D341Med (cell line): Measurements from ENCODE around the gene PRXL2B.
A peak's percentile ranks its signal among the peaks of the same experiment; 100 is the strongest.

Source experiments
- DNase-seq: peaks from one replicate; pipeline ENCODE4 v3.0.0; 2012; ENCODE audit warnings: low spot score

The PRXL2B gene

DNA sequence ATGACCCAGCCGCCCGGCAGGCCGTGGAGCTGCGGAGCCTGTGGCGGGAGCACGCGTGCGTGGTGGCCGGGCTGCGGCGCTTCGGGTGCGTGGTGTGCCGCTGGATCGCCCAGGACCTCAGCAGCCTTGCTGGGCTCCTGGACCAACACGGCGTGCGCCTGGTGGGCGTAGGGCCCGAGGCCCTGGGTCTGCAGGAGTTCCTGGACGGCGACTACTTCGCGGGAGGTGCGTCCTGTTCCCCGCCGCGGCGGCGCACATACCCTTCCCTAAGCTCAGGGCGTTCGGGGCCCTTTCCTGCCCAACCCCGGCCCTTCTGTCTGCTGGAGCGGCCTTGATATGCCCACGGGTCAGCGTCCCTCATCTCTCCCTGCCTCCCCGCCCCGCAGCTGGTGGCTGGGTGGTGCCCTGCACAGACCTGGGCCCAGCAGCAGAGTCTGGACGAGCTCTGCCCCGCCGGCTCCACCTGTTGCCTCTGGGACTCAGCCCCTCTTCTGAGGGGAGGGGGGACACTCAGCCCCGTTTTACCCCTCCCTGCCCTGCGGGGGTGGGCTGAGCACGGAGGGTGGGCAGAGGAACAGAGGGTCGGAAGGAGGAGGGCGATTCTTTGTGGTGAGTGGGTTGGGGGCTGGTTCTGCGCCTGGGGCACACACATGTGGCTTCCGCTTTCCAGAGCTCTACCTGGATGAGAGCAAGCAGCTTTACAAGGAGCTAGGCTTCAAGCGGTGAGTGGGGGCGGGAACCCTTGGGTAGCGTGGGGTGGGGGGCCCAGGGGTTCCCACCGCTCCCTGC is 688 bp downstream of the PRXL2B start:
- DNase-seq, result no peak

DNA sequence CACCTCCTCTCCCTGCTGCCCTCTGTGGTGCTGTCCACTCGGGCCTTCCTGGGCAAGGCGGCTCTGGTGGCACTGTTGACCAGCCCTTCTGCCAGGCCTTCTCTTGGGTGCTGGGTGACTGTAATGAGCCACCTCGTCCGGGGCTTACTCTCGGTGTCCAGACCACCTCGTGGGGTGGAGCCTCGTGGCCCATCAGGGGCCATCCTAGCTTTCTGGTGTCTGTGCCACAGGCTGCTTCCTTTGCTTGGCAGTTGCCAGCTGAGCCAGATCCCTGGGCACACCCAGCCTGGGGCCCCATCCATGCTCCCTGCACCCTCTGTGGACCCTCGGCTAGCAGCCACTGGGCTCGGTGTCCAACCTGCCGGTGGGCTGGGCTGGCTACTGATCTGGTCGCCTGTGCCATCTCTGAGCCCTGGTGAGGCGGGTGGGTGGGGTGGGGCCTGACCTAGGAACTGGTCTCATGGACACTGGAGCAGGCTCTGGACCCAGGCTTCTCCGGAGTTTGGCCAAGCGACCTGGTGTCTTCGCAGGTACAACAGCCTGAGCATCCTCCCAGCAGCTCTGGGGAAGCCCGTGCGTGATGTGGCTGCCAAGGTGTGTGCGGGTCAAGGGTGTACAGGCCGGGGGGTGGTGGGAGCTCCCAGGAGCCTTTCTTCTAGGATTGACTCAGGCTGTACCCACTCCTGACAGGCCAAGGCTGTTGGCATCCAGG is 1.4 kb downstream of the PRXL2B start:
- no peak for DNase-seq

DNA sequence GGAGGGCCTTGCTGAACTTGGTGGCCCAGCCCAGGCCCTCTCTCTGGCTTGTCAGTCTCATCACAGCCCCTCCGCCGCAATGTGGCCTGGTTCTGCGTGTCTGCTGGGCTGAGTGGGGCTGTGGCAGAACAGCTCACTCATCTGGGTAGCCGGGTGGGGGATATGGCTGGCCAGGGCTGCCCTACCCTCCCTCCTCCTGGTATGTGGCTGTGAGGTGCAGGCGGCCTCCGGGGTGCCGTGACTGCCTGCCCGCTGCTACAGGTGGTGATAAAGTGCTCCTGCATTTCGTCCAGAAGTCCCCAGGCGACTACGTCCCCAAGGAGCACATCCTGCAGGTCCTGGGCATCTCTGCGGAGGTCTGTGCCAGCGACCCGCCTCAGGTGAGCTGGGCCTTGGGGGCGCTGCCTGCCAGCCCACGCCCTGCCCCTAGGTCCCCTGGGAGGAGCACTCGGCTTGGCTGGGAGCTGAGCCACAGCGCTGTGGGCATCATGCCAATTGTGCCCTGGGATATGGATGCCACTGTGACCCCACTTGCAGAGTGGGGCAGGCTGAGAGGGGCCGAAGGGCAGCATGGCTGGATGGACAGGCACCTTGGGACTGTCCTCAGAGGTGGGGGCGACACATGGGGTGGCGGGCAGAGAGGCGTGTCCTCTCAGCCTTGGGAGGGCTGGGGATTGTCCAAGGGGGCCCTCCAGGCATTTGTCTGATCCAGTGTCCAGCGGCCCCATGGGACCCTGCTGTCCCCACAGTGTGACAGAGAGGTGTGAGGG is 2.3 kb downstream of the PRXL2B start:
- DNase-seq, result no peak

DNA sequence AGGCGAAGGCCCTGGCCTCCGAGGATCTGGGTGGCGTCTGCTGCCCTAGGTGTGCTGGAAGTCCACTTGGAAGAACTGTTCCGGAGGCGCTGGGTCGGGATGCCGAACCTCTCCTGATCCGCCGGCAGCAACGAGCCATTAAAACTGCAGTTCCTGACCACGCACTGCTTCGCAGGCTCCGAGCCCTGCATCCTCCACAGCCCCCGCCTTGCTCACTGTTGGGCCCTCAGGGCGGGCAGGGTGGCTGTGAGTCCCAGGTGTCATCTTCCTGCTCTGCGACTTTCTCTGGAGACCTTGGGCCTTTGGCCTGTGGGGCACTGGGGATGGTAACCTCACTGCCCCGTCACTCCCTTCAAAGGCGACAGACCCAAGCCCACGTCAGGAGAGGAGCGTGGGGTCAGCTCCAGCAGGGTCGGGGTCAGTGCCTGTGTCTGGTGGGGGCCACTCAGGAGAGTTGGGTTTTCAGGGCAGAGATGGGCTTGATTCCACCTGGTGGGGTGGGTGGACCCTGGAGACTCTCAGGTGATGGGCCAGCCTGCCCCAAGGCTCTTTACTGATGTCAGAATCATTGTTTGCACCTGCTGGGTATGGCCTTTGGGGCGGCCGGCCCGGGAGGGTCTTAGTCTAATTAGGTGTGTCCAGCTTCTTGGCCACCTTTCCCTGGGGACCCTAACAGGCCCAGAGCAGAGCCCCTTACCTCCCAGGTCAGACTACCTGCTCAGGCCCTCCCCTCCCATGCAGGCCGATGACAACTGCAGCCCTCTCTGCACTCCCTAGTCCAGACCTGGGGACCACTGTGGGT is 3.1 kb downstream of the PRXL2B start:
- DNase-seq, result no peak

DNA sequence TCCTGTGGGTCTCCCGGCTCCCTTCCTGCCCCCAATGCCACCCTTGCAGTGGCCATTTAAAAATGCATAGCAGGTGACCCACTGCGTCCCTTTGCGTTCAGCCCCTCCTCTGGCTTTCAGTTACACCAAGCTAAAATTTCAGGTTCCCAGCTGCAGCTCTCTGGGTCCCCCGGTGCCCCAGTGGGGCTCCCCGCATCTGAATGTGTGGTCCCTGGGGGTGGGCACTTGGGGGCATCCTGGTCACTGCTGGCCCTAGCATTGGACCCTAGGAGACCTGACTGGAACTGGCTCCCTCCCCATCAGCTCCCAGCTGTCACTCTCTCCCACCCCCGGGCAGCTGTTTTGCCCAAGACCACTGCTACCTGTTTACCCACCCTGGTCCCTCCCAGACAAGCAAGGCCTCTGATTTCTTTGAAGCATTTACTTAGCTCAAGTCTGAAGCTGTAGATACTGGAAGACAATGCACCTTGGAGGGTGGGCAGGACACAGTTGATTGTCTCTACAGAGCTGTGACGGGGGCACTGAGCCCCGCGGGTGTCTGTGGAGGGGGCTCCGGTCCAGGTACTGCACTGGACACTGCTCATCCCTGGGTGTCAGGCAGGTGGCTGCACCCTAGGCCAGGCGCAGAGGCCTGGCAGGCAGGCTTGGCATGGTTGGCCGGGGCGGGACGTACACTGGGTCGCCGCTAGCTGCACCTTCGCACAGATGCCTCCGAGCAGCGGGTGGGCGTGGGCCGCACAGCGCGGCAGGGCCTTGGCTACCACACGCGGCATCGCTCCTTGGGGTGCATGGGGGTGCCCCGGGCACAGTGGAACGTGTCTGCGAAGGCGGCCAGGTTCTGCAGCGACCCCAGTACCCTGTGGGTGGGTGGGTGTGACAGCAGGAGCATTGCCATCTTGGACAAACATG is 3.9 kb downstream of the PRXL2B start:
- no peak for DNase-seq

DNA sequence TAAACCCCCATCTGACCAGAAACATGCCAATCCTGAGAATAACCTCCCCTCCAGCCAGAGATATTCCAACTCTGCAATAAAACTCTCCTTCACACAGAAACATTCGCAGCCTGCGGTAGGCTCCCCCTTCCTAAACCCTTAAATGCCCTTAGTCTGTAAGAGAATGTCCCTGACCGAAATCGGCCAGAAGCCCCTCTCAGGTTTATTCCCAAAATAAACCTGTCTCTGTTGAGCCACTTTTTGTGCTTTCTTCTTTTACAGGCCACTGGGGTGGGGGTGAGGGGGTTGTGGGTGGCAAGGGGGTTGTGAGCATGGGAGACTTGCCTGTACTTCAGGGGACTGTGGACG is 4.6 kb downstream of the PRXL2B start:
- DNase-seq, result no peak

DNA sequence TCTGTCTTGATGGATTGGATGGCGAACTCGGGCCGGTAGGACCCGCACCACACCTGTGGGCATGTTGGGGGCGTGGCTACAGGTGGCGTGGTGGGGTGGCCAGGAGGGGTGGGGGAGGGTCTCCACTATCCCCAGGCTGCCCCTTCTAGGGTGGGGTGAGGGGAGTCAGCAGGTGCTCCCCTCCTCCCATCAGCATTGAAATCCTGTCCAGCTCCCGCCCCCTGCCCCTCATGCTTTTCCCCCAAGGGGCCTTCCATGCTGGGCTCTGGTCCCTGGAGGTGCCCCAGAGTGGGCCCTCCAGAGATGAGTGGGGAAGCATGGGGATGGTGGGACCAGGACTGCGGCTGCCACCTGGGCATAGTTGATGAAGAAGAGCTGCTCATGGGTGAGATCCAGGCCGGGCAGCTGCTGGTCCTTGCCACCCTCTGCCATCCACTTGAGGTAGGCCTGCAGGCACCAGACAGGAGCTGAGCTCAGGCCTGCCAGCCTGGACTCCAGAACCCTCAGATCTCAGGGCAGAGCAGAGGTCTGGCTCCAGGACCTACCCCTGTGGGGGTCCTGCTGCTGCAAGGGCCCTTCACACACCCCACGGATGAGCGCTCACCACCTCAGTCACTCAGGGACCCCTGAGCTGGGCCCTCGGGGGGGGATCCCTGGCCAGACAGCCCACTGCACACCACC is 5.1 kb downstream of the PRXL2B start:
- DNase-seq, result no peak

DNA sequence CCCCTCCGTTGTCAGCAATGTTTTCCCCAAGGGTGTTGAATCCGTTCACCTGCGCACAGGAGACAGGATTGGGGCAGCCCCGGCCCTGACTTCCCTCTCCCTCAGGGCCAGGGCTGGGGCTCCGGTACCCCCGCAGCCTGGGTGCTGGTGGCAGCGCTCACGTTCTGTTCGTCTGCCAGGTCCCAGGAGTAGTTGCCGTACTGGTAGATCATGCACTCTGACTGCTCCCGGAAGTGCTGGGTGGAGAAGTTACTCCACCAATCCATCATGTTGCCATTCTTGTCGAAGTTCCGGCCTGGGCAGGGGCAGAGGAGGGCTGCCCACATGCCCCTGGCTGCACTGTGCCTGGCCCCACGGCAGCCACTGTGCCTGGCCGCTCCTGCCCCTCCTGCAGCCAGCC is 6.1 kb downstream of the PRXL2B start:
- DNase-seq, result no peak

DNA sequence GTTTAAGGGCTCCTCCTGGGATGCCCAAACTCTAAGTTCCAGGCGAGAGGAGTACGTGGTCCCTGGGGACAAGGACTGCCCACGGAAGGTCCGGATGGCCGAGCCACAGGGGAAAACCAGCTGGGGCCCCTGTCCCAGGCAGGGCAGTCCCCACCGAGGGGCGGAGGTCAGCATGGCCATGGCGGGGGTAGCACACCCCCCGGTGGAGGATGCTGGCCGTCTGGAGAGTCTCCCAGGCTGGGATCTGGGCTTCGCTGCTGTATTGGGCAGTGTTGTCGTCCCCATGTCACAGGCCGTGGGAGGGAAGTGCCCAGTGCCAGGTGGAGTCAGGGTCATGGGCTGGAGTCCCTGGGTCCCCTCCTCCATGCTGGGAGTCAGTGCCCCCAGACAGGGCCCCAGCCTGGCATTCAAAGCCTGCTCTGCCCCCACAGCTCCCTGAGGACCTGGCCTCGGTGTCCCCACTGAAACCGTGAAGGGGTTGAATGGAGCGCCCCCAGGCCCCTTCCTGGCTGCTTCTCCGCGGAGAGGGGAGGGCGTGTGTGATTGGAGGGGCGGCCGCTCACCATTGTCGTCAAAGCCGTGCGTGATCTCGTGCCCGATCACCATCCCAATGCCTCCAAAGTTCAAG is 6.8 kb downstream of the PRXL2B start:
- no peak for DNase-seq

DNA sequence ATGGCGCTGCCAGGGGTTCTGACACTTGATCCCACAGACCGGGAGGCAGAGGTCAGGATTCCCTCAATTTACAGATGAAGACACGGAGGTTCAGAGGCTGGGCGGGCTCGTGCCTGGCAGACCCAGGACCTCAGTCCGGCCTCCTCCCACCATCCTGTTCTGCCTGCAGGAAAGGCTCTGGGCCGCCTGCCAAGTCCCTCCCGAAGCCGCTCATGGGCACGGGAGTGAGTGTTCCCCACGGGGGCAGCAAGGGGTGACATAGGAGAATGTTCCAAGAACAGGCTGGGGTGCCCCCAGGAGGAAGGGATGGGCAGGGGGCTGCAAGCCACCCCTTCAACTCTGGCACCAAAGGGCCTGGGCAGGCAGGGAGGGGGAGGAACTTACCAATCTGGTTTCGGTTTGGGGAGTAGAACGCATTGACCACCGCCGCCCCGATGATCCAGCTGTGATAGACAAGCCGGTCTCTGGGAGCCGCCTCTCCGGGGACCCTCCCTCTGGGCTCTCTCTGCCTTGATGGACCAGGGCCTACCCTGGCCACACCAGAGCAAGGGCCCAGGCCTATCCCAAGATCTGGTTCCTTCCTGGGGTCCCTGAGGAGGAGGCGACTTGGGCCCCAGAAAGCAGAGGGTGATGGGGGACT is 7.5 kb downstream of the PRXL2B start:
- DNase-seq, result no peak

DNA sequence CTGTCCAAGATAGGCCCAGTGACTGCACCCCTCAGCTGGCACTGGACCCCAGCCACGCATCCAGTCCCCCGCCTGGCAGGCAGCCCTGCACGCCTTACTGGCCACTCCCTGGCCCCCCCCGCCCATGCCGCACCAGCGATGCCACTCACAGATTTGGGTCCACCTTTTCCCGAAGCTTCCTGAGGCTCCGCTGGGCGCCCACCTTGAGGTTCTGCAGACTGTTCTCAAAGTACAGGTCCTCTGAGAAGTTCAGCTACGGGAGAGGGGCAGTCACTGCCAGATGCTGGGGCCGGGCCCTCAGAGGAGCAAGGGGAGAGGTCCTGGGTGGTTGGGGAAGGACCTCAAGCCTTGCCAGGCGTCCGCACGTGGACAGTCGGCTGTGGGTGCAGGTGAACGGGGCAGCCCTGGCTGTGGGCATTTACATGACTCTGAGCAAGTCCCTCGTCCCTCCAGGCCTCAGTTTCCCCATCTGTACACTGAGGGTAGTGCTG is 8.1 kb downstream of the PRXL2B start:
- DNase-seq, result no peak

DNA sequence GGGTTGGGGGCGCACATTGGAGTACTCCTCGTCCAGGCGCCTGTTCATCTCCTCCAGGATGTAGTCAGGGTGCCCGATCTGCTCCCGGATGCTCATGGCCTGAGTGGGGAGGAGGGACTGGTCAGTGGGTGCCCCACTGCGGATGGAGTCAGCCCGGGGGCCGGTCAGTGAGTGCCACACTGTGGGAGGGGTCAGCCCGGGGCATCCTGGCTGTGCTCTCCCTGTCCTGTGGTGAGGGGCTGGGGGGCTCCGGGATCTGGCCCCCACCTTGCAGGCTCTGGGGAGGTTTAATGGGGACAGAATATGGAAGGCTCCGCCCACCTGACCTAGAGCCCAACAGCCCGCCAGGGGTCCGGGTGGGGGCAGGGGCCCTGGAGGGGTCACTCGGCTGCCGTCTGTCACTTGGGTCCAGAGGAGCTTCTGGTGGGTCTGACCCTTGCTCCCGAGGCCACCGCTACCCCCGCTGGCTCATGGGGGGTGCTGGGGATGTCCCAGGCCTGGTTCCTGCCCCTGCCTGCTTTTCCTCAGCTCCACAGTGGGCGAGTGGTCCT is 8.8 kb downstream of the PRXL2B start:
- no peak for DNase-seq

DNA sequence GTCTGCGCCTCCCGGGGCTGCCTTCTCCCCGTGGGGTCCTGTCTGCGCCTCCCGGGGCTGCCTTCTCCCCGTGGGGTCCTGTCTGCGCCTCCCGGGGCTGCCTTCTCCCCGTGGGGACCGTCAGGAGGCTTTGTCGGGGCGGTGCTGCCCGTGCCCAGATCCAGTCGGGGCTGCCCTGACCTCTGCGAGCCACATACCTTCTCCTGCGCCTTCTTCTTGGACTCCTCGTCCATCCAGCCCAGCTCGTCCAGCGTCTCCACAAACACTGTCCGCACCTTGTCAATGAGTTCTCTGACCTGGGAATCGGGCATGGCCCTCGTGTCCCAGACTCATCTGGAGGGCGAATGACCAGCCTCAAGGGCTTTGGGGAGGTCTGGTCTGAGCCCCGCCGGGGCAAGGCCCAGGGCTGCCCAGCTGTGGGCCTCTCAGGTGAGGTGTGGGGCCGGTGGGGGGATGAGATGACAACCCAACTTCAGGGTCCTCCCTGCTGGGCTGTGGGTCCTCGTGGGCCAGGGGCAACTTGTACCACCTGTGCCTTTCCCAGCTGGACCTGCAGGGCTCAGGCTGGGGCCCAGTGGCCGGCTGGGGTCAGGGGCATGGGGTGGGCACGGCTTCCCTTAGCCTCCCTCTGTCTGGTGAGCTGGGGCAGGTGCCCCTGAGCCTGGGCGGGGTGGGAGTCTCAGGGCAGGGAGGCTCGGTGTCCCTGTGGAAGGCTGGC is 9.4 kb downstream of the PRXL2B start:
- DNase-seq, result no peak

DNA sequence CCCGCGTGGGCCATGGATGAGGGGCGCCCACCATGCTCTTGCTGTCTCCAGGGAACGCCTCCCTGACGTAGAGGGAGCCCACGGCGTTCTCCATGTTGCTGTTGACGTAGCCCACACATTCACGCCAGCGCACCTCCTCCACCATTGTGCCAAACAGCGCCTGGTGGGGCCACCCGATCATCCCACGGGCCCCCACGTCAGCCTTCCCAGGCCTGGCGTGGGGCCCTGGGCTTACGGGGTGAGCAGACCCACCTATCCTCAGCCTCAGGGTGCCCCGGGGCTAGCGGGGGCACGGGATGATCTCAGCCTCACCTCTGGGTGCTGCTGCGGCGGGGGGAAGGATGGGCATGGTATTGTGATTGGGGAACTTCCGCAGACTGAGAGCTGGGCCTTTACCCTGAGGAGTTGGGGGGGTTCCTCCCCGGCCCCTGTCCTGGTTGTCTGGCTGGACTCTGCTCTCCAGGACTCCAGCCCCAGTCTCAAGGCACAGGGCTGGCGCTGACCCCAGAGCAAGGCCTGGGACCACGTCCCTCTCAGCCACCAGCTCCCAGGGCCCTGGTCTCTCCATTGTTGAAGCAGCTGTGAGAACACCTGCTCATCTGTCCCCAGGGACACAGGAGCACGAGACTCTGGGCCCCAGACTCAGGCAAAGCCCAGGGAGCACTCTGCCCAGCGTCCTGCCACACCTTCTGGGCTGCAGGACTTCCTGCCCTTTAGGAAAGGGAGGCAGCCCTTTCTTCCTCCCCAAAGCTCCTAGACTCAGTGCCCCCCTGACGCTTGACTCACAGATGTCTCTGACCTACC is 10.2 kb downstream of the PRXL2B start:
- peak; percentile 26 for DNase-seq

DNA sequence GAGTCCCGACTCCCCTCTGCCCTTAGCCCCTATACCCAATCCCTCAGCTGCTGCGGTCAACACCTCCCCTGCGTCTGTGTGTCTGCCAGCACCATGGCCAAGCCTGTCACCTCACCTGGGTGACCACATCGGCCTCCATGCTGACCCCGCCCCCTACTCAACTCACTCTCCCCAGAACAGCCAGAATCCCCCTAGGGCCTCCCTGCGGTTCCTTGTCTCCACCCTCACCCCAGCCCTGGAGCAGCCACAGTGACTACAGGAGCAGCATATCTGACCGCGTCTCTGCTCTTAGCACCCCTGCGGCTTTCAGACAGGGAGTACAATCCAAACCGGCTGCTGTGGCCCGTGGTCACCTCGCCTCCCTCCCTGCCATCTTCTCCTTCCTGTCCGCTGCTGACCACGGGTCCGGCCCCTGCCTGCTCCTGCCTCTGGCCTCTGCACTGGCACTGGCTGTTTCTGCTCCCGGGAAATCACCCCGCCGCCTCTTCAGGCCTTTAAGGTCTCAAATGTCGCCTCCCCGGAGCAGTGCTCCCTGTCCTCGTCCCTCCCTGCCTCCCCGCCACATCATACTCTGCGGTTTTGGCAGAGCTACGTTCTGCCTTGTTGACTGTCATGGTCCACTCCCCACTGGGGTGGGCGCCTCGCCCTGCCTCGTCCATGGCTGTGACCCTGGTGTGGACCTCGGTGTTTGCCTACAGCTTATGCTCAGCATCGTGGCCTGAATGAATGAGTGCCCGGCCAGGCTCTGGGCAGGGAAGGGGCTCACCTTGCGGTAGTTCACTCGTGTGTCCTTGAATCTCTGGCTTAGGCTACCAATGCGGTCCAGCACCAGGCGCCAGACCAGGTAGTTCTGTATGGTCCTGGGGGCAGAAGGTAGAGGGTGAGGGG is 11.1 kb downstream of the PRXL2B start:
- no peak for DNase-seq

DNA sequence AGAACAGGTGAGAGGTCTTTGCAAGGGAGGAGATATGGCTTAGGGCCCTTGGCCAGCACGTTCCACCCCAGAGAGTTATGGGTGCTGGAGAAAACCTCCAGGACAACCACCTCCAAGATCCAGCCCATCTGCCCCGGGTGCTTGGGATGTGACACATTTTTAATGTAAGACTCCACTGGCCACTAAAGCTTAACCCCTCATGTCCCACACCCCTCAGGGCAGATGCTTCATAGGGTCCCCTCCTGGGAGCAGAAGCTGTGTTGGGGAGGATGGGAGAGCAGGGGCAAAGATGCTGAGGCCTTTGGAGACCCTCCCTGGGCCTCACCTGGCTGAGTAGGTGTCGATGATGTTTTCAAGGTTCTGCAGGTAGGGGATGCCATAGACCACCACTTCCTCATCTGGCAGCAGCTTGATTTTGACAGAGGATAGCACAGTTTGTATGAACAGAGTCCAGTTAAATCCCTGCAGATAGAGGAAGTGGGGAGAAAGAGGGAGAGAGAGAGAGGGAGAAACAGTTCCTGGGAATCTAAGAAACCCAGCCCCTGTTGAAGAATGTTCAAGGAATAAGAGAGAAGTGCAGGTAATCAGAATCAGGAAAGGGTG is 11.9 kb downstream of the PRXL2B start:
- DNase-seq, result no peak
